K562 (cell line): ENCODE measurements around the gene CACNA2D3. TPM values are rescaled to one million over a fixed set of nuclear protein-coding genes. Genes with fewer than 3 reads are reported as not detected.

Experiments
- ATAC-seq: fragments of 200-7000 bp; cut with Tn5 transposase; 3 replicates; pipeline ENCODE4 v1.9.1; 2020; ENCODE audit warnings: moderate library complexity
- BruUV-seq: library from RNA; stranded (reverse); fragments of 400-500 nt; replicated peaks from 2 replicates; lab custom pipeline; 2021; lab: Mats Ljungman, UMichigan
- CTCF ChIA-PET: fragments of 300-600 bp; formaldehyde crosslinking; extraction: SDS; loops from one replicate; lab custom pipeline; 2021; ENCODE audit warnings: low intra/inter-chr PET ratio; lab: Yijun Ruan, JAX
- POLR2A ChIA-PET: fragments of 300-600, 350-650 bp; sonication (Branson Sonifier 250); formaldehyde crosslinking; extraction: SDS; loops from one replicate; lab custom pipeline; 2021; ENCODE audit warnings: antibody characterized with exemption, inconsistent platforms; lab: Yijun Ruan, JAX
- DNase-seq, 4 experiments: peaks; one replicate each; pipeline versions ENCODE4 v3.0.0 to v3.0.0-alpha.2; 2011 to 2018; ENCODE audit warnings: low spot score in 3 of 4, mixed read lengths in 3 of 4; ENCODE audit errors: extremely low read depth in 1 of 4
- FAIRE-seq: peaks from 2 replicates; lab custom pipeline; 2011; peaks lifted over from hg19 to GRCh38; lab: Jason Lieb, UNC
- H2AFZ ChIP-seq: 2 replicates; pipeline ENCODE4 v1.6.0; 2011; ENCODE audit warnings: low read depth, low read length, control low read depth, inconsistent platforms
- H3K27ac ChIP-seq: fragments of 200-600 bp; 3 replicates; pipeline ENCODE4 v1.8.0; 2011; ENCODE audit warnings: low read depth, mild to moderate bottlenecking, control low read depth, inconsistent platforms, low read length, moderate library complexity, mixed read lengths; ENCODE audit errors: extremely low read depth
- H3K27me3 ChIP-seq, 2 experiments: fragments of 300-600 bp in 1 of 2; 2 replicates in 1 of 2; 3 replicates in 1 of 2; pipeline versions ENCODE4 v1.6.0 to v1.8.0; 2011; ENCODE audit warnings: inconsistent platforms in 2 of 2, low read length in 2 of 2, mild to moderate bottlenecking in 1 of 2, mixed read lengths in 1 of 2, moderate library complexity in 1 of 2; ENCODE audit not compliant: control insufficient read depth in 2 of 2, insufficient read depth in 2 of 2
- H3K36me3 ChIP-seq: fragments of 300-600 bp; 3 replicates; pipeline ENCODE4 v1.8.0; 2011; ENCODE audit warnings: mild to moderate bottlenecking, low read length, inconsistent platforms; ENCODE audit not compliant: control insufficient read depth, insufficient read depth
- H3K4me1 ChIP-seq, 2 experiments: fragments of 200-600 bp in 1 of 2; replicated peaks in 1 of 2; 2 replicates in 1 of 2; 3 replicates in 1 of 2; pipeline versions ENCODE4 v1.5.1 to v1.8.0; 2011; ENCODE audit warnings: inconsistent platforms in 2 of 2, low read length in 2 of 2, mild to moderate bottlenecking in 1 of 2, mixed read lengths in 1 of 2, moderate library complexity in 1 of 2; ENCODE audit not compliant: control insufficient read depth in 2 of 2, insufficient read depth in 2 of 2
- H3K4me2 ChIP-seq: 2 replicates; pipeline ENCODE4 v1.6.1; 2011; ENCODE audit warnings: low read length, control low read depth, inconsistent platforms, mixed read lengths; ENCODE audit not compliant: insufficient read depth
- H3K4me3 ChIP-seq: fragments of 200-600 bp; sonication (generic), shearing (Covaris generic); 2 replicates; pipeline ENCODE4 v1.5.1; 2016; ENCODE audit warnings: control low read depth, inconsistent platforms
- H3K79me2 ChIP-seq: fragments of 200-600 bp; 3 replicates; pipeline ENCODE4 v1.8.0; 2011; ENCODE audit warnings: low read length, inconsistent platforms; ENCODE audit not compliant: control insufficient read depth, insufficient read depth
- H3K9ac ChIP-seq, 2 experiments: 2 replicates each; pipeline versions ENCODE4 v1.6.0 to v1.6.1; 2011; ENCODE audit warnings: low read depth in 2 of 2, low read length in 2 of 2, control low read depth in 1 of 2, inconsistent platforms in 1 of 2, mild to moderate bottlenecking in 1 of 2, mixed read lengths in 1 of 2; ENCODE audit not compliant: insufficient read depth in 1 of 2
- H3K9me1 ChIP-seq: one replicate; pipeline ENCODE4 v1.6.0; 2011; ENCODE audit warnings: inconsistent platforms, mild to moderate bottlenecking, low read length, moderate library complexity; ENCODE audit not compliant: control insufficient read depth, insufficient read depth
- H3K9me3 ChIP-seq: replicated peaks from 2 replicates; pipeline ENCODE4 v1.5.1; 2011; ENCODE audit warnings: low read depth, low read length, inconsistent platforms; ENCODE audit not compliant: control insufficient read depth, insufficient read depth
- H4K20me1 ChIP-seq: replicated peaks from 2 replicates; pipeline ENCODE4 v1.6.1; 2011; ENCODE audit warnings: low read length, inconsistent platforms, mixed read lengths; ENCODE audit not compliant: control insufficient read depth, insufficient read depth
- ATF7 ChIP-seq: fragments of 450-650 bp; IDR thresholded peaks from 2 replicates; pipeline ENCODE4 v1.7.1; 2014; ENCODE audit warnings: mild to moderate bottlenecking, moderate library complexity
- GTF3C2 ChIP-seq: IDR thresholded peaks from 3 replicates; pipeline ENCODE4 v1.6.1; 2011; ENCODE audit warnings: borderline replicate concordance, mild to moderate bottlenecking, moderate library complexity; ENCODE audit not compliant: insufficient read length; ENCODE audit errors: extremely low read depth
- JUND ChIP-seq, 2 experiments: IDR thresholded peaks; 2 replicates in 1 of 2; 3 replicates in 1 of 2; pipeline ENCODE4 v1.6.1; 2011; ENCODE audit warnings: borderline replicate concordance in 2 of 2, low read depth in 2 of 2, low read length in 2 of 2, improper control_type of control experiment in 1 of 2, missing biosample characterization in 1 of 2, missing genetic modification characterization in 1 of 2, missing genetic modification reagents in 1 of 2
- RUNX1 ChIP-seq: sonication (generic); IDR thresholded peaks from 2 replicates; pipeline ENCODE4 v1.6.1; 2016; ENCODE audit warnings: antibody characterized with exemption, low read depth
- SP2 ChIP-seq: IDR thresholded peaks from 2 replicates; pipeline ENCODE4 v1.6.1; 2011; ENCODE audit warnings: mild to moderate bottlenecking, low read depth, low read length, moderate library complexity; ENCODE audit not compliant: poor library complexity, severe bottlenecking; ENCODE audit errors: extremely low read depth
- SRF ChIP-seq, 2 experiments: fragments of 250-450, 450-650 bp in 1 of 2; sonication (Bioruptor Pico) in 1 of 2; sonication (generic) in 1 of 2; formaldehyde crosslinking; IDR thresholded peaks; 2 replicates each; pipeline versions ENCODE4 v1.5.0 to v1.5.1; 2020 to 2022; ENCODE audit warnings: mild to moderate bottlenecking in 1 of 2, missing genetic modification reagents in 1 of 2
- SRSF9 ChIP-seq: fragments of 200-400 bp; formaldehyde crosslinking; IDR thresholded peaks from 2 replicates; pipeline ENCODE4 v1.6.1; 2017; ENCODE audit warnings: low read depth, low read length, borderline replicate concordance
- STAT5B ChIP-seq: fragments of 250-450 bp; sonication (Bioruptor Pico); IDR thresholded peaks from 2 replicates; pipeline ENCODE4 v1.8.0; 2021; ENCODE audit warnings: mild to moderate bottlenecking, inconsistent platforms
- YBX1 ChIP-seq: fragments of 450-650 bp; IDR thresholded peaks from 2 replicates; pipeline ENCODE4 v1.7.1; 2016; ENCODE audit warnings: mild to moderate bottlenecking
- ZBTB7A ChIP-seq: IDR thresholded peaks from 2 replicates; pipeline ENCODE4 v1.6.1; 2011; ENCODE audit warnings: low read depth, mild to moderate bottlenecking, low read length, moderate library complexity, borderline replicate concordance; ENCODE audit not compliant: control insufficient read depth
- ZNF282 ChIP-seq: sonication (generic); formaldehyde crosslinking; IDR thresholded peaks from 2 replicates; pipeline ENCODE4 v1.8.1; 2023; ENCODE audit warnings: missing genetic modification reagents
- ZNF584 ChIP-seq: fragments of 200-800 bp; sonication (Bioruptor generic); IDR thresholded peaks from 2 replicates; pipeline ENCODE4 v1.6.1; 2016; ENCODE audit warnings: low read depth, mild to moderate bottlenecking, missing genetic modification characterization, missing compliant biosample characterization
- ZNF644 ChIP-seq: fragments of 200-800 bp; sonication (Bioruptor generic); IDR thresholded peaks from 2 replicates; pipeline ENCODE4 v1.6.1; 2016; ENCODE audit warnings: low read depth, missing genetic modification characterization, missing compliant biosample characterization
- ZNF75A ChIP-seq: fragments of 450-650 bp; formaldehyde crosslinking; IDR thresholded peaks from 2 replicates; pipeline ENCODE4 v1.4.0; 2020; ENCODE audit warnings: mild to moderate bottlenecking
- WGBS: fragments of 100-300 bp; shearing (Covaris generic); methylation state at CpG from one replicate; pipeline ENCODE4 v1.1.6; 2016; ENCODE audit warnings: low coverage, mixed read lengths; ENCODE audit not compliant: insufficient coverage; ENCODE audit errors: missing lambda C conversion rate; 5-methylcytosine and 5-hydroxymethylcytosine counted together
- in situ Hi-C: fragments of 300-500 bp; cut with MboI; formaldehyde crosslinking; loops from 4 replicates; pipeline ENCODE4 v1.15.0; 2018; ENCODE audit warnings: inconsistent platforms, mixed read lengths
- intact Hi-C: fragments of 100-400 bp; cut with micrococcal nuclease; formaldehyde crosslinking; loops from 2 replicates; pipeline ENCODE4 v1.14.2; 2022
- polyA plus RNA-seq, 8 experiments: library from polyadenylated mRNA; depleted of rRNA in 4 of 8; stranded (reverse) in 5 of 8; unstranded in 3 of 8; fragments of >200 nt; fragmentation: Nextera tagmentation in 2 of 8; fragmentation: Illumina TruSeq in 1 of 8; extraction: Ambion mirVana in 2 of 8; extraction: Trizol in 1 of 8; gene quantifications; 2 replicates each; pipeline versions ENCODE4 v1.2.1 to v1.2.3, GENCODE V29; 2011 to 2014; ENCODE audit warnings: inconsistent platforms in 1 of 8, missing spikeins in 1 of 8
- total RNA-seq, 7 experiments: library from RNA; depleted of rRNA in 6 of 7; stranded (reverse); fragments of >200 nt in 6 of 7; fragmentation: Illumina TruSeq in 2 of 7; extraction: Trizol in 2 of 7; gene quantifications; 2 replicates each; pipeline versions ENCODE4 v1.2.1 to v1.2.3, GENCODE V29; 2011 to 2021; ENCODE audit warnings: low replicate concordance in 1 of 7
- TF ChIP-seq, protein P1 (sequence below): fragments of 200-400 bp; formaldehyde crosslinking; IDR thresholded peaks from 2 replicates; pipeline ENCODE4 v1.6.1; 2017; ENCODE audit warnings: mild to moderate bottlenecking, low read depth, low read length, moderate library complexity
- TF ChIP-seq, protein P2 (sequence below): sonication (generic); formaldehyde crosslinking; IDR thresholded peaks from 2 replicates; pipeline ENCODE4 v1.8.1; 2023; ENCODE audit warnings: mild to moderate bottlenecking, missing genetic modification reagents

Gene CACNA2D3
- total and polyA plus RNA-seq, 9 of the 15 experiments (the other 6 are each of a cell fraction or from before 2014, with no cell fraction given), result 0.01 TPM; not detected in 8

DNA sequence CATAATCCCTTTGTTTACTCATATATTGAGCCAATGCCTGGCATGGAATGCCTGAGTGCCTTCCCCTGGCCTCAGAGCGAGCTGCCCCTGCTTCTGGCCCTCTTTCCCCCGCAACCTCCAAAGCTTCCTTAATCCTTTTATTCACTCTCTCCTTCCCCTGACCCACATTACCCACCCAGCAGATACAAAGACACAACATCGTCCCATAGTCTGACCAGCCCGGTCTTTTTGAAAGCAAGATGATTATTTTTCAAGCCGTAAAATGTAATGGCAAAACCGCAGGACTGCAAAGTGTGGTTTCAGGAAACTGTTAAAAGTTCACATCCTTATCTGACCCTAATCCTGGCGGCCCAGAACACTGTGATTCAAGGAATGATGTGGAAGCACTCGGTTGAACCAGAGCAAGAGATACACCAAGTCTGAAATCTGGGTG, 883.9 kb downstream of the CACNA2D3 start:
- in situ Hi-C loops (no loop called here), intact Hi-C loops (no loop called here)
- H3K4me2 ChIP-seq, result no peak overlapping the region
- ATAC-seq (no peak), FAIRE-seq (no peak), DNase-seq (no peak)
- ChIA-PET POLR2A (no interaction called here), CTCF (no interaction called here)
- H3K9me1 ChIP-seq, result no peaks in the 10 kb centered on the region
- BruUV-seq, result no TSS peak
- H4K20me1 ChIP-seq, result no peaks in the 10 kb centered on the region
- no peak overlapping the region for H3K9ac ChIP-seq
- H3K36me3 ChIP-seq, result no peaks in the 10 kb centered on the region
- WGBS, result 0% methylated on average over 7 of the region's 8 CpGs
- H3K79me2 ChIP-seq, result no peaks in the 10 kb centered on the region
- no peak overlapping the region for H3K27ac ChIP-seq
- no peaks in the 10 kb centered on the region for H3K27me3 ChIP-seq
- H2AFZ ChIP-seq, result no peak overlapping the region
- H3K4me3 ChIP-seq, result no peak overlapping the region
- H3K9me3 ChIP-seq, result no peaks in the 10 kb centered on the region
- no peaks in the 10 kb centered on the region for H3K4me1 ChIP-seq
- TF ChIP-seq SRF (CRISPR knock-in tag; IDR thresholded peaks at IDR 0.05) (no peak), ATF7 (no peak), STAT5B (CRISPR knock-in tag) (no peak), ZNF75A (CRISPR knock-in tag) (no peak), RUNX1 (no peak), ZNF644 (tag) (no peak), JUND (IDR thresholded peaks at IDR 0.05; ENCODE audit: borderline replicate concordance, low read depth, low read length) (no peak), JUND (tag; IDR thresholded peaks at IDR 0.05; ENCODE audit: borderline replicate concordance, low read depth, low read length) (no peak), SRSF9 (no peak), GTF3C2 (no peak), YBX1 (no peak), ZNF282 (CRISPR knock-in tag) (no peak), ZBTB7A (no peak), ZNF584 (CRISPR knock-in tag) (no peak), SP2 (no peak)
- TF ChIP-seq, protein P1, sequence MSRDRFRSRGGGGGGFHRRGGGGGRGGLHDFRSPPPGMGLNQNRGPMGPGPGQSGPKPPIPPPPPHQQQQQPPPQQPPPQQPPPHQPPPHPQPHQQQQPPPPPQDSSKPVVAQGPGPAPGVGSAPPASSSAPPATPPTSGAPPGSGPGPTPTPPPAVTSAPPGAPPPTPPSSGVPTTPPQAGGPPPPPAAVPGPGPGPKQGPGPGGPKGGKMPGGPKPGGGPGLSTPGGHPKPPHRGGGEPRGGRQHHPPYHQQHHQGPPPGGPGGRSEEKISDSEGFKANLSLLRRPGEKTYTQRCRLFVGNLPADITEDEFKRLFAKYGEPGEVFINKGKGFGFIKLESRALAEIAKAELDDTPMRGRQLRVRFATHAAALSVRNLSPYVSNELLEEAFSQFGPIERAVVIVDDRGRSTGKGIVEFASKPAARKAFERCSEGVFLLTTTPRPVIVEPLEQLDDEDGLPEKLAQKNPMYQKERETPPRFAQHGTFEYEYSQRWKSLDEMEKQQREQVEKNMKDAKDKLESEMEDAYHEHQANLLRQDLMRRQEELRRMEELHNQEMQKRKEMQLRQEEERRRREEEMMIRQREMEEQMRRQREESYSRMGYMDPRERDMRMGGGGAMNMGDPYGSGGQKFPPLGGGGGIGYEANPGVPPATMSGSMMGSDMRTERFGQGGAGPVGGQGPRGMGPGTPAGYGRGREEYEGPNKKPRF, result no peak
- TF ChIP-seq, protein P2, sequence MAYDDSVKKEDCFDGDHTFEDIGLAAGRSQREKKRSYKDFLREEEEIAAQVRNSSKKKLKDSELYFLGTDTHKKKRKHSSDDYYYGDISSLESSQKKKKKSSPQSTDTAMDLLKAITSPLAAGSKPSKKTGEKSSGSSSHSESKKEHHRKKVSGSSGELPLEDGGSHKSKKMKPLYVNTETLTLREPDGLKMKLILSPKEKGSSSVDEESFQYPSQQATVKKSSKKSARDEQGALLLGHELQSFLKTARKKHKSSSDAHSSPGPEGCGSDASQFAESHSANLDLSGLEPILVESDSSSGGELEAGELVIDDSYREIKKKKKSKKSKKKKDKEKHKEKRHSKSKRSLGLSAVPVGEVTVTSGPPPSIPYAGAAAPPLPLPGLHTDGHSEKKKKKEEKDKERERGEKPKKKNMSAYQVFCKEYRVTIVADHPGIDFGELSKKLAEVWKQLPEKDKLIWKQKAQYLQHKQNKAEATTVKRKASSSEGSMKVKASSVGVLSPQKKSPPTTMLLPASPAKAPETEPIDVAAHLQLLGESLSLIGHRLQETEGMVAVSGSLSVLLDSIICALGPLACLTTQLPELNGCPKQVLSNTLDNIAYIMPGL, result no peak
